SK-N-SH treated with all-trans-retinoic acid at 6 μM for 48 hours (cell line): ENCODE measurements around the gene ZNF423.

Source experiments
- ATAC-seq: fragments of 200-7000 bp; cut with Tn5 transposase; 3 replicates; pipeline ENCODE4 v1.9.1; 2020; ENCODE audit warnings: mild to moderate bottlenecking, moderate library complexity
- ARNTL ChIP-seq: fragments of 450-650 bp; formaldehyde crosslinking; IDR thresholded peaks from 2 replicates; pipeline ENCODE4 v1.5.0; 2020; ENCODE audit warnings: low read depth, mild to moderate bottlenecking, moderate library complexity, borderline replicate concordance
- BACH2 ChIP-seq: fragments of 250-450 bp; sonication (Bioruptor Pico); IDR thresholded peaks from 2 replicates; pipeline ENCODE4 v1.9.0; 2021; ENCODE audit warnings: mild to moderate bottlenecking, borderline replicate concordance
- CREB5 ChIP-seq: fragments of 250-450 bp; sonication (Bioruptor Pico); IDR thresholded peaks from 2 replicates; pipeline ENCODE4 v1.5.1; 2020; ENCODE audit warnings: low read depth, mild to moderate bottlenecking, moderate library complexity
- CSRNP3 ChIP-seq: fragments of 250-450 bp; sonication (Bioruptor Pico); IDR thresholded peaks from 2 replicates; pipeline ENCODE4 v1.5.1; 2021; ENCODE audit warnings: mild to moderate bottlenecking, moderate library complexity
- ESRRG ChIP-seq: fragments of 250-450 bp; sonication (Bioruptor Pico); IDR thresholded peaks from 2 replicates; pipeline ENCODE4 v1.6.1; 2021; ENCODE audit warnings: mild to moderate bottlenecking
- GLIS3 ChIP-seq: fragments of 250-450 bp; sonication (Bioruptor Pico); IDR thresholded peaks from 2 replicates; pipeline ENCODE4 v1.5.0; 2020; ENCODE audit warnings: mild to moderate bottlenecking, moderate library complexity
- ISL1 ChIP-seq: fragments of 250-450 bp; sonication (Bioruptor Pico); IDR thresholded peaks from 2 replicates; pipeline ENCODE4 v2.1.2; 2022; ENCODE audit warnings: mild to moderate bottlenecking, moderate library complexity
- OSR1 ChIP-seq: fragments of 250-450 bp; sonication (Bioruptor Pico); IDR thresholded peaks from 2 replicates; pipeline ENCODE4 v1.8.0; 2022; ENCODE audit warnings: moderate library complexity, mild to moderate bottlenecking, inconsistent platforms
- PPARA ChIP-seq: fragments of 250-450 bp; sonication (Bioruptor Pico); IDR thresholded peaks from 2 replicates; pipeline ENCODE4 v1.5.0; 2020; ENCODE audit warnings: mild to moderate bottlenecking, borderline replicate concordance
- RARB ChIP-seq: fragments of 250-450 bp; sonication (Bioruptor Pico); IDR thresholded peaks from 2 replicates; pipeline ENCODE4 v1.8.0; 2021; ENCODE audit warnings: mild to moderate bottlenecking, moderate library complexity
- TCF4 ChIP-seq: fragments of 250-450 bp; sonication (Bioruptor Pico); IDR thresholded peaks from 2 replicates; pipeline ENCODE4 v1.8.0; 2021; ENCODE audit warnings: mild to moderate bottlenecking, moderate library complexity, borderline replicate concordance
- TOX ChIP-seq: fragments of 250-450 bp; sonication (Bioruptor Pico); IDR thresholded peaks from 2 replicates; pipeline ENCODE4 v1.8.0; 2021; ENCODE audit warnings: mild to moderate bottlenecking, moderate library complexity, borderline replicate concordance
- ZC3H10 ChIP-seq: fragments of 250-450 bp; sonication (Bioruptor Pico); IDR thresholded peaks from 2 replicates; pipeline ENCODE4 v1.5.1; 2021; ENCODE audit warnings: mild to moderate bottlenecking, moderate library complexity
- ZFP3 ChIP-seq: fragments of 250-450 bp; sonication (Bioruptor Pico); IDR thresholded peaks from 2 replicates; pipeline ENCODE4 v1.5.0; 2020; ENCODE audit warnings: mild to moderate bottlenecking, moderate library complexity
- ZFP30 ChIP-seq: fragments of 450-650 bp; formaldehyde crosslinking; IDR thresholded peaks from 2 replicates; pipeline ENCODE4 v1.5.0; 2022; ENCODE audit warnings: mild to moderate bottlenecking, moderate library complexity
- ZNF565 ChIP-seq: fragments of 450-650 bp; formaldehyde crosslinking; conservative IDR thresholded peaks from 2 replicates; pipeline ENCODE4 v1.5.0; 2020; ENCODE audit warnings: low read depth, mild to moderate bottlenecking, moderate library complexity
- ZNF70 ChIP-seq: fragments of 450-650 bp; formaldehyde crosslinking; IDR thresholded peaks from 2 replicates; pipeline ENCODE4 v1.5.0; 2020; ENCODE audit warnings: mild to moderate bottlenecking, moderate library complexity
- ZNF8 ChIP-seq: fragments of 450-650 bp; formaldehyde crosslinking; IDR thresholded peaks from 2 replicates; pipeline ENCODE4 v1.5.0; 2020; ENCODE audit warnings: mild to moderate bottlenecking, moderate library complexity
- TF ChIP-seq, protein P1 (sequence below): fragments of 250-450 bp; sonication (Bioruptor Pico); IDR thresholded peaks from 2 replicates; pipeline ENCODE4 v1.5.0; 2020; ENCODE audit warnings: mild to moderate bottlenecking, moderate library complexity
- TF ChIP-seq, protein P2 (sequence below): fragments of 250-450 bp; sonication (Bioruptor Pico); IDR thresholded peaks from 2 replicates; pipeline ENCODE4 v1.8.0; 2021; ENCODE audit warnings: low read depth, mild to moderate bottlenecking, moderate library complexity, borderline replicate concordance
- TF ChIP-seq, protein P3 (sequence below): fragments of 250-450 bp; sonication (Bioruptor Pico); IDR thresholded peaks from 2 replicates; pipeline ENCODE4 v1.8.0; 2020; ENCODE audit warnings: mild to moderate bottlenecking, moderate library complexity, borderline replicate concordance

ZNF423 gene

DNA sequence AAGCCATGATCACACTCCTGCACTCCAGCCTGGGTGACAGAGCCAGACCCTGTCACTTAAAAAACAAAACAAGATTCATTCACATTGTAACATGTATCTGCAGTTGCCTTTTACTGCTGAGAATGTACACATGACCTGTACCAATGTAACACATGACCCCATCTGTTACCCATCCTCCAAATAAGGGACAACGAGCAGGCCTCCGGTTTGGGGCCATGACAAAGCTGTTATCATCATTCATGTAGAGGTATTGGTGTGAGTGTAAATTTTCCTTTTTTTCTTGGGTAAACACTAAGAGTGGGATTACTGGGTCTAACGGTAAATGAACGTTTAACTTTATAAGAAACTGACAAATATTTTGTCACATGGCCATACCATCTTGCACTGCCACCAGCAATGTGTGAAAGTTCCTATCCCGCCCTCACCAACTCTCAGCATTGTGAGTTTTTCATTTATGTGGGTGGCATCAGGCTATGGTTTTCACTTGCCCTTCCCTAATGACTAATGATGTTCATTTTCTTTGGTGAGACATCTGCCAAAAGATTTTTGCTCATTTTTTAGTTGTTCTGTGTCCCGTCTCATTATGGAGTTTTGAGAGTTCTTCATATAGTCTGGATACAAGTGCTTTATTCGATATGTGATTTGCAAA lies 336.8 kb downstream of the ZNF423 start:
- no peak for TF ChIP-seq ZC3H10 (CRISPR knock-in tag)
- TF ChIP-seq OSR1 (CRISPR knock-in tag), result no peak
- TF ChIP-seq CREB5 (CRISPR knock-in tag), result no peak
- TF ChIP-seq GLIS3 (CRISPR knock-in tag), result no peak
- ATAC-seq, result no peak

GRCh38 chr16:49516382-49517036 lies 339.4 kb downstream of the ZNF423 start:
- TF ChIP-seq TOX (CRISPR knock-in tag), result no peak
- no peak for TF ChIP-seq ZC3H10 (CRISPR knock-in tag)
- no peak for TF ChIP-seq ZNF70 (CRISPR knock-in tag)
- TF ChIP-seq GLIS3 (CRISPR knock-in tag), result no peak
- no peak for TF ChIP-seq CREB5 (CRISPR knock-in tag)
- no peak for TF ChIP-seq ZNF8
- TF ChIP-seq CSRNP3 (CRISPR knock-in tag), result no peak
- no peak for TF ChIP-seq ZFP3 (CRISPR knock-in tag)
- TF ChIP-seq TCF4 (CRISPR knock-in tag), result no peak
- TF ChIP-seq ESRRG (CRISPR knock-in tag), result no peak
- TF ChIP-seq, protein P1, sequence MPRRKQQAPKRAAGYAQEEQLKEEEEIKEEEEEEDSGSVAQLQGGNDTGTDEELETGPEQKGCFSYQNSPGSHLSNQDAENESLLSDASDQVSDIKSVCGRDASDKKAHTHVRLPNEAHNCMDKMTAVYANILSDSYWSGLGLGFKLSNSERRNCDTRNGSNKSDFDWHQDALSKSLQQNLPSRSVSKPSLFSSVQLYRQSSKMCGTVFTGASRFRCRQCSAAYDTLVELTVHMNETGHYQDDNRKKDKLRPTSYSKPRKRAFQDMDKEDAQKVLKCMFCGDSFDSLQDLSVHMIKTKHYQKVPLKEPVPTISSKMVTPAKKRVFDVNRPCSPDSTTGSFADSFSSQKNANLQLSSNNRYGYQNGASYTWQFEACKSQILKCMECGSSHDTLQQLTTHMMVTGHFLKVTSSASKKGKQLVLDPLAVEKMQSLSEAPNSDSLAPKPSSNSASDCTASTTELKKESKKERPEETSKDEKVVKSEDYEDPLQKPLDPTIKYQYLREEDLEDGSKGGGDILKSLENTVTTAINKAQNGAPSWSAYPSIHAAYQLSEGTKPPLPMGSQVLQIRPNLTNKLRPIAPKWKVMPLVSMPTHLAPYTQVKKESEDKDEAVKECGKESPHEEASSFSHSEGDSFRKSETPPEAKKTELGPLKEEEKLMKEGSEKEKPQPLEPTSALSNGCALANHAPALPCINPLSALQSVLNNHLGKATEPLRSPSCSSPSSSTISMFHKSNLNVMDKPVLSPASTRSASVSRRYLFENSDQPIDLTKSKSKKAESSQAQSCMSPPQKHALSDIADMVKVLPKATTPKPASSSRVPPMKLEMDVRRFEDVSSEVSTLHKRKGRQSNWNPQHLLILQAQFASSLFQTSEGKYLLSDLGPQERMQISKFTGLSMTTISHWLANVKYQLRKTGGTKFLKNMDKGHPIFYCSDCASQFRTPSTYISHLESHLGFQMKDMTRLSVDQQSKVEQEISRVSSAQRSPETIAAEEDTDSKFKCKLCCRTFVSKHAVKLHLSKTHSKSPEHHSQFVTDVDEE (CRISPR knock-in tag), result no peak
- TF ChIP-seq PPARA, result no peak
- TF ChIP-seq, protein P2, sequence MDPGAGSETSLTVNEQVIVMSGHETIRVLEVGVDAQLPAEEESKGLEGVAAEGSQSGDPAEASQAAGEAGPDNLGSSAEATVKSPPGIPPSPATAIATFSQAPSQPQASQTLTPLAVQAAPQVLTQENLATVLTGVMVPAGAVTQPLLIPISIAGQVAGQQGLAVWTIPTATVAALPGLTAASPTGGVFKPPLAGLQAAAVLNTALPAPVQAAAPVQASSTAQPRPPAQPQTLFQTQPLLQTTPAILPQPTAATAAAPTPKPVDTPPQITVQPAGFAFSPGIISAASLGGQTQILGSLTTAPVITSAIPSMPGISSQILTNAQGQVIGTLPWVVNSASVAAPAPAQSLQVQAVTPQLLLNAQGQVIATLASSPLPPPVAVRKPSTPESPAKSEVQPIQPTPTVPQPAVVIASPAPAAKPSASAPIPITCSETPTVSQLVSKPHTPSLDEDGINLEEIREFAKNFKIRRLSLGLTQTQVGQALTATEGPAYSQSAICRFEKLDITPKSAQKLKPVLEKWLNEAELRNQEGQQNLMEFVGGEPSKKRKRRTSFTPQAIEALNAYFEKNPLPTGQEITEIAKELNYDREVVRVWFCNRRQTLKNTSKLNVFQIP (CRISPR knock-in tag), result no peak
- no peak for TF ChIP-seq ZFP30 (CRISPR knock-in tag)
- TF ChIP-seq, protein P3, sequence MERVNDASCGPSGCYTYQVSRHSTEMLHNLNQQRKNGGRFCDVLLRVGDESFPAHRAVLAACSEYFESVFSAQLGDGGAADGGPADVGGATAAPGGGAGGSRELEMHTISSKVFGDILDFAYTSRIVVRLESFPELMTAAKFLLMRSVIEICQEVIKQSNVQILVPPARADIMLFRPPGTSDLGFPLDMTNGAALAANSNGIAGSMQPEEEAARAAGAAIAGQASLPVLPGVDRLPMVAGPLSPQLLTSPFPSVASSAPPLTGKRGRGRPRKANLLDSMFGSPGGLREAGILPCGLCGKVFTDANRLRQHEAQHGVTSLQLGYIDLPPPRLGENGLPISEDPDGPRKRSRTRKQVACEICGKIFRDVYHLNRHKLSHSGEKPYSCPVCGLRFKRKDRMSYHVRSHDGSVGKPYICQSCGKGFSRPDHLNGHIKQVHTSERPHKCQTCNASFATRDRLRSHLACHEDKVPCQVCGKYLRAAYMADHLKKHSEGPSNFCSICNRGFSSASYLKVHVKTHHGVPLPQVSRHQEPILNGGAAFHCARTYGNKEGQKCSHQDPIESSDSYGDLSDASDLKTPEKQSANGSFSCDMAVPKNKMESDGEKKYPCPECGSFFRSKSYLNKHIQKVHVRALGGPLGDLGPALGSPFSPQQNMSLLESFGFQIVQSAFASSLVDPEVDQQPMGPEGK (CRISPR knock-in tag), result no peak
- no peak for TF ChIP-seq RARB (CRISPR knock-in tag)
- TF ChIP-seq ZNF565, result no peak
- no peak for TF ChIP-seq ARNTL (CRISPR knock-in tag)
- TF ChIP-seq BACH2 (CRISPR knock-in tag), result no peak
- no peak for TF ChIP-seq ISL1 (CRISPR knock-in tag)
- no peak for ATAC-seq
